Suppressor macrophage treated with lipopolysaccharide for 1 hour (primary cell): ENCODE data around the gene TRAM2.
"Not testable (repeated sequence)": the region's sequence is repeated elsewhere in the genome, so short reads cannot be mapped to it uniquely, and the experiment has no call there.

Experiments
- DNase-seq, 3 donors: peaks; one replicate each; pipeline ENCODE4 v3.0.0-alpha.2; 2020 to 2022

The TRAM2 gene

DNA sequence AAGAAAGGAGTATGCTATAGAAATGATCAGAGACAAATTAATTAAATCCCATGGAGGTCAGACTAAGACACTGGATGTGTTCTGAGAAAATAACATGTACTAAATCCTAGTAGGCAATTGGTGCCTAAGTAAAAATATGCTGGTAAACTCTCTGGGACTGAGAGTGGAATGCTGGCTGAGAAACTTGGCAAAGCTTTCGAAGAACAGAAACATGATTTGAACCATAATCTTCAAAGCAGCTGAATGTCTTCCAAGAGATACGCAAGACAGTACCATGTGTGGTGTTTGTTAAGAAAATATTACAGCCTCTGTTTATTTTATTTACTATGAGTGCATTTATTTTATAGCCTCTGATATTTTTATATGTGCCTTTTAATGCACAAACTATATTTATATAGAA is 101.6 kb downstream of the TRAM2 start:
- no peak for DNase-seq

DNA sequence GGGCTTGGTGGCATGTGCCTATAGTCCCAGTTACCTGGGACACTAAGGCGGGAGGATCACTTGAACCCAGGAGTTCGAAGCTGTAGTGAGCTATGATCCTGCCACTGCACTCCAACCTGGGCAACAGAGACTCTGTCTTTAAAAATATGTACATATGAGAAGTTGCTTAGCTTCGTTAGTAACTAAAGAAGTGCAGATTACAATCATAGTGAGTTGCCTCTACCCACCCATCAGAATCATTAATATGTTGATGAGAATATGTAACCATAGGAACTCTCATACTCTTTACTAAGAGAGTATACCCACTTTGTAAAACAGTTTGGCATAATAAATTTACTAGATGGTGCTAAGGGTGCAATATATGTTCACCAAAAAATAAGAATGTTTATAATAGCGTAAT is 102.7 kb downstream of the TRAM2 start:
- DNase-seq: no peak

DNA sequence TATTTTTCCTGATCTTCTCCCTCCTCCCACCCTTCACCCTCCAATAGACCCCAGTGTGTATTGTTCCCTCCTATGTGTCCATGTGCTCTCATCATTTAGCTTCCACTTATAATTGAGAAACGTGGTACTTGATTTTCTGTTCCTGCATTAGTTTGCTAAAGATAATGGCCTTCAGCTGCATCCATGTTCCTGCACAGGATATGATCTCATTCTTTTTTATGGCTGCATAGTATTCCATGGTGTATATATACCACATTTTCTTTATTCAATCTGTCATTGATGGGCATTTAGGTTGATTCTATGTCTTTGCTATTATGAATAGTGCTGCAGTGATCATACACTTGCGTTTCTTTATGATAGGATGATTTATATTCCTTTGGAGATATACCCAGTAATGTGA is 115.7 kb downstream of the TRAM2 start:
- DNase-seq: not testable (repeated sequence)

DNA sequence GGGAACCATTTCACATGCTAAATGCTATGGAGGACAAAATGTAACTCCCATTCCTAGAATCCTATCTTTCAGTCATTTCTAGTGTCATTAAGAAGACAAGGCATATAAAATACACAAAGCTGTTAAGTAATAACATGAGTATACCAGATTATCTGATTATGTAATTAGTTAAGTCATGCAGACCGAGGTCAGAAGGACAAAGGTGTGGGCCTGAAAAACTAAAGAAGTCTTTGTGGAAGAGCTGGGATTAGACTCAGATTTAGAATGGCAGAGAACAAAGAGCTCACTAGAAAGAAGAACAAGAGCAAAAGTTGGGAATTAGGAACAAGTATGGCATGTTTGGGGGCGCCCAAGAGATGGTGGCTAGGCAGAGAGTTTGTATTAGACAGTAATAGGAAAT is 119.8 kb downstream of the TRAM2 start:
- no peak for DNase-seq

DNA sequence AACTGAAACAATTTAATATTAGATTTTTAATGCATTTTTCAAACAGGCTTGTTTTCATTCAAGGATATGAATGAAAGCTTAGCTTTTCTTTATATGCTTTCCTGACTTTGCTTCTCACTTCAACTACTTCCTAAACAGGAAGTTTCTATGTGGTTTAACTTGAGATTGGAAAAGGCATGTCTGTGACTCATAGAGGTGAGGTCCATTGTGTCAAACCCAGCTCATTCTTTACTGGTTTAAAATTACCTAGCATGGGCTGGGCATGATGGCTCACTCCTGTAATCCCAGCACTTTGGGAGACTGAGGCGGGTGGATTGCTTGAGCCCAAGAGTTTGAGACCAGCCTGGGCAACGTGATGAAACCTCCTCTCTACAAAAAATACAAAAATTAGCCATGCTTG is 122.3 kb downstream of the TRAM2 start:
- DNase-seq: no peak
